EL (cell line): ENCODE data around the gene C16orf86.

Source experiments
- DNase-seq: peaks from one replicate; pipeline ENCODE4 v3.0.0-alpha.2; 2016

The C16orf86 gene

GRCh38 chr16:67666559-67667452 lies at the start of gene C16orf86, which contains the start of gene ENKD1:
Gene C16orf86, plus strand, starts transcription at chr16:67666814. Its CDS starts 157 bp downstream, at chr16:67666971.
Gene ENKD1, minus strand, starts transcription at chr16:67666750. Its CDS starts 308 bp downstream, at chr16:67666442.
- DNase-seq: peak; percentile 80

GRCh38 chr16:67628216-67628615 lies 38.4 kb upstream of the C16orf86 start:
- no peak for DNase-seq

GRCh38 chr16:67632415-67633172 lies 34.0 kb upstream of the C16orf86 start:
- DNase-seq: no peak

GRCh38 chr16:67636713-67637112 lies 29.9 kb upstream of the C16orf86 start:
- DNase-seq: no peak

DNA sequence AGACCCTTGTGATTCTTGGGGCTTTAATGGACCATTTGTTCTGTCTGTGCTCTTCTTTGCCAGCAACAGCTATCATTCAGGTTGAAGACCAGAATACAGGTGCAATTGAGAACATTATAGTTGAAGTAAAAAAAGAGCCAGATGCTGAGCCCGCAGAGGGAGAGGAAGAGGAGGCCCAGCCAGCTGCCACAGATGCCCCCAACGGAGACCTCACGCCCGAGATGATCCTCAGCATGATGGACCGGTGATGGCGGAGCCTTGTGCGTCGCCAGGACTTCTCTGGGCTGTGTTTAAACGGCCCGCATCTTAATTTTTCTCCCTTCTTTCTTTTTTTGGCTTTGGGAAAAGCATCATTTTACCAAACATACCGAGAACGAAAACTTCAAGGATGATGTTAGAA lies 29.0 kb upstream of the C16orf86 start:
- no peak for DNase-seq

DNA sequence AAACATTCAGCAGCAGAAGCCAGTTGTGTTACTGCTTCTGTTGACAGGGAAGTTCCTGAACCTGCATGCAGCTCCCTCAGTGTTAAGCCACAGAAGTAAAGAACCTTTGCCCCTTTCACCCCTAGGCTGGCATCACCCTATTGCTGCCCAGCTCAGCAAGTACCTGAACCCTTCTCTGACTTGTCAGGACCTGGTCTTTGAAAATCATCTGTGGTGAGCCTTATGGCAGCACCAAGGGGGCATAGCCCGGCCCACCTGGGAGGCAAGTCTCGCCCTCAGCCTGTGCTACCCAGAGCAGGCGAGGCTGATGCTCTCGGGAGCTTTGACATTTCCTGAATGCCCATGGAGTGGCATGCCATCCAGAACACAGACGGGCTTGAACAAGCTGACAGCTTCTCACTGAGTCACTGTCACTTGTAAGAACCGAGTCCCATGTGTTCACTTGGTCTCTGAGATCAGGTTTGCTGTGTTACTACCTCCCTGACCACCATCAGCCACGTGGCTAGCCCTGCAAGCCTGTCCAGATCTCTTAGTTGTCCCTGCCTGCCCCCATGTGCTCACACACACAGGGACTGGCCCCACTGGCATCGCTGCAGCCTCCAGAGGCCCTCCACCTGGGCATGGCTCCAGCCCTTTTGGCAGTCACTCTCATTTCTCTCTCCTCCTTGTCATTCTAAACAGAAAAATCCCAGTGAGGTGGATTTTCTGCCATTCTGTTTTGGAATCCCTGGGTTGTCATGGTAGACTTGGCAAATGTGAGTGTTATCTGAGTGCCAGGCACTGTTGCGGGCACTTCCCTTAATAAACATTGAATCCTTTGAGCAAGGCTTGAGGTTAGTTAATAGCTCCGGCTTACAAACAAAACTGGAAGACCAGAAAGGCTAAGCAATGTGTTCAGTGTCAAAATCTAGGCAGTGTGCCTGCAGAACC lies 24.6 kb upstream of the C16orf86 start:
- DNase-seq: no peak

GRCh38 chr16:67644038-67644437 lies 22.6 kb upstream of the C16orf86 start:
- DNase-seq: no peak

- no peak for DNase-seq
These were observed 21.1 kb upstream of the C16orf86 start for GRCh38 chr16:67645397-67646121.

- DNase-seq: no peak
These were observed 19.4 kb upstream of the C16orf86 start for GRCh38 chr16:67647111-67647651.

GRCh38 chr16:67647681-67648080 lies 18.9 kb upstream of the C16orf86 start:
- no peak for DNase-seq

- DNase-seq: no peak
These were observed 18.4 kb upstream of the C16orf86 start for GRCh38 chr16:67648088-67648763.

DNA sequence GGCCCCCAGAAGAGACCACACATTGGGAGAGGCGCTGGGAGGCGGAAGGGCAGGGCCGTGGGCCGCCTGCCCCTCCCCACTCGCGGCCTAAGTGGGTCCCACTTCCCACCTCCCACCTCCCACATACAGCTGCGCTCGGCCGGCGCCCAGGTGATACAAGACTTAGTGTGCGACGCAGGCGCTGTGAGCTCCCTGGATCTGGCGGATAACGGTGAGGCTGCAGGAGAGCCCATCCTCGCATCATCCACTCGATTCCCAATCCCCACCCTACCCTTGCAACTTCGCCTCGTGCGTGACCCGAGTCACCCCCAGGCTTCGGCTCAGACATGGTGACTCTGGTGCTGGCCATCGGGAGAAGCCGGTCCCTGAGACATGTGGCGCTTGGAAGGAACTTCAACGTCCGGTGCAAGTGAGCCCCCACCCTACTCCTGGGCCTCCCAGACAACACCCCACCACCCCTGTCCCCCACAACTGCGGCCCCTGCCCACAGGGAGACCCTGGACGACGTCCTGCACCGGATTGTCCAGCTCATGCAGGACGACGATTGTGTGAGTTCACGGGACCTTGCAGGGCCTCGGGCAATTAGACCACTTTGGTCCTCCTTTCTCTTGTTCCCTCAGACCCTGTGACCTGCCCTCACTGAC lies 17.7 kb upstream of the C16orf86 start:
- DNase-seq: no peak

- DNase-seq: no peak
These were observed 17.1 kb upstream of the C16orf86 start for GRCh38 chr16:67649494-67649931.

GRCh38 chr16:67650023-67650422 lies 16.6 kb upstream of the C16orf86 start:
- DNase-seq: no peak

DNA sequence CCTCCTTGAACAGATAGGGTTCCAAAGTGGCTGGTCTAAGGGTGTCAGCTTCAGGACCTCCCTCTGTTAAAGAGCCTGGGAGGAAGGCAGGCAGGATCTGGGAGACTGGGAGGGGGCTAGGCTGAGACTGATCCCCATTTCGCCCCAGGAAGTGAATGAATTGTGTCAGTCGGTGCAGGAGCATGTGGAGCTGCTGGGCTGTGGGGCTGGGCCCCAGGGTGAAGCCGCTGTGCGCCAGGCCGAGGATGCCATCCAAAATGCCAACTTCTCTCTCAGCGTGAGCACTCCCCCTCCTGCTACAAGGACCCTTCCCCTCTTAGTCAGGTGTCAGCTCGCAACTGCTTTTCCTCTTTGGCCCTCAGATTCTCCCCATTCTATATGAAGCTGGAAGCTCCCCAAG lies 15.6 kb upstream of the C16orf86 start:
- no peak for DNase-seq

DNA sequence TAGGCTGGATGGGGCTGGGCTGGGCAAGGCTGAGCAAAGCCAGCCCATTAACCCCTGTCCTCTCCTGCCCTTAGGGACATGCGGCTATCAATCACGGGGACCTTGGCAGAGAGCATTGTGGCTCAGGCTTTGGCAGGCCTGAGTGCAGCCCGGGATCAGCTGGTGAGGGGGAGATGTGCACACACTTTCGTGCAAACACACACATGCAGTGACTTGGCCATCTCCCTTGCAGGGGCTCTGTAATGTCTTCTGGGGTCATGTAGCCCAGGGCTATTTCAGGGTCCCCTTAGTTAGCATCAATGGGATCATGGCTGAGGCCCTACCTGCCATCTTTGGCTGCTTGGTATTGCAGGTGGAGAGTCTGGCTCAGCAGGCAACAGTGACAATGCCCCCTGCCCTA lies 14.8 kb upstream of the C16orf86 start:
- DNase-seq: no peak

DNA sequence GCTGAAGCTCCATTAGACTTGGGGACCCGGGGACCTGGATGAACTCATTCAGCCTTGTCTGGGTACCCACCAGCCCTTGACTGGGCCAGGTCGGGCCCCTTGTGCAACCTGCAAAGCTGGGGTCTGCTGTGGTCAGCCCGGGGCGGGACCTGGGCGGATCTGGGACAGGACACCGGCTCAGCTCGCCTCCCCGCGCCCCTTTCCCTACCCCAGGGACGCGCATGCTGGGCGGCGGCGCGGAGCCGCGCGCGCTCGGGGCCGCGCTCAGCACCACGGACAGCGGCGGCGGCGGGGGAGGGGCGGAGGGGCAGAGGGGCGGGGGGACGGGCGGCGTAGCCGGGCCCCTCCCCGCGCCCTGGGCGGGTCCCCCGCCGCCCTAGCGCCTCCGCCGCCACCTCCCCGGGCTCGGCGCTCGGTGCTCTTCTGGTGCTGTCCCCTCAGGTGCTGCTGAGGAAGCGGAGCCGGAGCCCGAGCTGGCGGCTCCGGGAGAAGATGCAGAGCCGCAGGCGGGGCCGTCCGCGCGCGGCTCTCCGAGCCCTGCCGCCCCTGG lies 14.0 kb upstream of the C16orf86 start:
- DNase-seq: peak; percentile 25

DNA sequence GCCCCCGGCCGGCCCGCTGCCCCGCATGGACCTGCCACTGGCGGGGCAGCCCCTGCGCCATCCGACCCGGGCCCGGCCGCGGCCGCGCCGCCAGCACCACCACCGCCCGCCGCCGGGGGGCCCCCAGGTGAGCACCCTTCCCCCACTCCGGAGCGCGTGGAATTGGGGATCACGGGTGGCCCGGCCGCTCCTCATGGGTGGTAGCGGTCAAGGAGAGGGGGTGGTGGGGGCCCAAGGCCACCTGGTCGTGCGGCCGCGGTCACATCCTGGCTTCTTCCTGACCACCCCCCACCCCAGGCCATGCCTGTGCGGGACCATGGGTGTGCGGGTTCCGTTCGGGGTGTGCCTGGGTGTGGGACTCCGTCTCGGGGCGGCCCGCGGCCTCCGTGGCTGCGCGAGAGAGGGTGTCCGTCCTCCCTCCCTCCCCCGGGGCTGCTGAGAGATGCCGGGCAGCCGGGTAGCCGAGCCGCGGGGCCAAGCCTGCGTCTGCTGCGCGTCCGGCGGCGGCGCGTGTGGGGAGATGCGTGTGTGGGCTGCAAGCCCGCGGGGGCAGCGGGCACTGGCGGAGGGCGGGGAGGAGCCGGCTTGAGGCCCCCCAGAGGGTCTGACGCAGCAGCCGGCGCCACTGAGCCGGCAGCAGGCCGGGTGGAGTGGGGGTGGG lies 13.4 kb upstream of the C16orf86 start:
- peak; percentile 35 for DNase-seq

GRCh38 chr16:67653789-67654402 lies 12.7 kb upstream of the C16orf86 start:
- no peak for DNase-seq
